Amniotic stem cell (primary cell): ENCODE measurements around the gene LZTS3.
"Not testable (repeated sequence)": the region's sequence is repeated elsewhere in the genome, so short reads cannot be mapped to it uniquely, and the experiment has no call there.

Source experiments
- DNase-seq: peaks from one replicate; lab custom pipeline; 2025; lab: John Stamatoyannopoulos, UW

LZTS3 gene

GRCh38 chr20:3192226-3193015 lies 19.1 kb upstream of the LZTS3 start:
- no peak for DNase-seq

GRCh38 chr20:3190681-3191111 lies 17.3 kb upstream of the LZTS3 start:
- DNase-seq = no peak

GRCh38 chr20:3189561-3190131 lies 16.3 kb upstream of the LZTS3 start:
- DNase-seq = no peak

GRCh38 chr20:3188823-3189413 lies 15.6 kb upstream of the LZTS3 start:
- no peak for DNase-seq

- DNase-seq = not testable (repeated sequence)
Measured at GRCh38 chr20:3187861-3188260, 14.5 kb upstream of the LZTS3 start.

GRCh38 chr20:3183896-3184612 lies 10.7 kb upstream of the LZTS3 start:
- no peak for DNase-seq

- DNase-seq = not testable (repeated sequence)
Measured at GRCh38 chr20:3182429-3182828, 9.1 kb upstream of the LZTS3 start.

- DNase-seq = no peak
Measured at GRCh38 chr20:3181270-3181669, 7.9 kb upstream of the LZTS3 start.

GRCh38 chr20:3180319-3180718 lies 7.0 kb upstream of the LZTS3 start:
- no peak for DNase-seq

GRCh38 chr20:3177746-3178485 lies 4.6 kb upstream of the LZTS3 start:
- DNase-seq = no peak

- DNase-seq = no peak
Measured at GRCh38 chr20:3175270-3175669, 1.9 kb upstream of the LZTS3 start.

- DNase-seq = no peak
Measured at GRCh38 chr20:3174442-3175261, 1.3 kb upstream of the LZTS3 start.

GRCh38 chr20:3173610-3174441 lies 477 bp upstream of the LZTS3 start:
- DNase-seq = peak; percentile 58

- DNase-seq = no peak
Measured at GRCh38 chr20:3172126-3172932, 1.0 kb downstream of the LZTS3 start.

GRCh38 chr20:3171391-3172125 lies 1.8 kb downstream of the LZTS3 start:
- DNase-seq = no peak

- DNase-seq = no peak
Measured at GRCh38 chr20:3168829-3169590, 4.3 kb downstream of the LZTS3 start.

- no peak for DNase-seq
Measured at GRCh38 chr20:3168079-3168828, 5.1 kb downstream of the LZTS3 start.
